Activated CD4-positive, alpha-beta T cell treated with anti-CD3 and anti-CD28 coated beads, Interleukin-2, amount 10 ng/mL, durations not matched to agents 24 days and 14 days (primary cell): ENCODE measurements around the gene XPA. TPM values are rescaled to one million over a fixed set of nuclear protein-coding genes. Genes with fewer than 3 reads are reported as not detected.
"Not testable (repeated sequence)": the region's sequence is repeated elsewhere in the genome, so short reads cannot be mapped to it uniquely, and the experiment has no call there.

Experiments used
- DNase-seq: peaks from one replicate; pipeline ENCODE4 v3.0.0; 2022
- H3K27ac Mint-ChIP-seq: one replicate; pipeline ENCODE4 v1.8.0; 2022; ENCODE audit warnings: mild to moderate bottlenecking, mixed read lengths
- H3K27me3 Mint-ChIP-seq: one replicate; pipeline ENCODE4 v1.8.0; 2022; ENCODE audit warnings: mixed read lengths
- H3K36me3 Mint-ChIP-seq: one replicate; pipeline ENCODE4 v1.8.0; 2022; ENCODE audit warnings: low read depth, mild to moderate bottlenecking, mixed read lengths
- H3K4me1 Mint-ChIP-seq: one replicate; pipeline ENCODE4 v1.8.0; 2021; ENCODE audit warnings: mixed read lengths
- H3K4me3 Mint-ChIP-seq: one replicate; pipeline ENCODE4 v1.8.0; 2022; ENCODE audit warnings: mild to moderate bottlenecking, moderate library complexity, mixed read lengths
- H3K9me3 Mint-ChIP-seq: one replicate; pipeline ENCODE4 v1.8.0; 2021; ENCODE audit warnings: mixed read lengths
- intact Hi-C: fragments of 100-400 bp; cut with micrococcal nuclease; formaldehyde crosslinking; loops from one replicate; pipeline ENCODE4 v1.15.1; 2023
- total RNA-seq: library from RNA; stranded (reverse); gene quantifications from 2 replicates; pipeline ENCODE4 v1.2.3, GENCODE V29; 2022

XPA gene
- total RNA-seq, result 8.9 and 12.0 TPM in 2 replicates

DNA sequence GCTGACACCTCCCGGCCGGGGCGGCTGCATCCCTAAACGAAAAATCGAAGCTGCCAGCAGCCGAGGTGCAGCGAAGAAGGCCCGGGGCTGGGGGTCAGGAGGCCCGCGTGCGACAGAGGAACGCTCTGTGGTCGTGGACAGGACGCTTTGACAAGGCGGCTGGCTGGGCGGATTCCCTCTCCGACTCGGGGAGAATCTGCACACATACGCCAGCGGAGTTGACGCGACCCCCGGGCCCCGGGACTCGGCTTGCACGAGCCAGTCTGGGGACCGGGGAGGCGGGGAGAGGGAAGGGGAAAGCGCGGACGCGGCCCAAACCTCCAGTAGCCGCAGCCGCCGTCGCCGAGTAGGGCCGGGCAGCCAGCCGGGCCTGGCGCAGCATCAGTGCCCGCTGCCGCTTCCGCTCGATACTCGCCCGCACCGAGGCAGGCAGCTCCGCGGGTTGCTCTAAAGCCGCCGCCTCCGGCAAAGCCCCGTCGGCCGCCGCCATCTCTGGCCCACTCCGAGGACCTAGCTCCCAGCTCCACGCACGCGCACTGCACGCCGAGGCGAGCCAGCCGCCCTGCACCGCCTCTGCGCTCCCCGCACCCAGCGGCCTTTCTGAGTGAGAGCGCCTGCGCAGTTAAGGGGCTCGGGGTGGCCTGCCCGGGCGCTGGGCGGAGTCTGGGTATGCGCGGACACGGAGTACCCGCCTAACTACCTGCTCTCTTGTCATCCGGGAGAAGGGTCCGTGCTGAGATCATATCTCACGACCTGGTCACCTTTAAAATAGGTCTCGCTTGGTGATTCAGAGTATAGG, at the start of gene XPA:
Gene XPA, minus strand, starts transcription at position 538 of the 799 bp plus-strand sequence. Its CDS starts 48 bp downstream, at position 490.
- intact Hi-C loops, result loop anchor here (1.0 to 10.0 kb wide), 6 partner anchors 64 to 842 kb away; partner anchors contain the start of genes NCBP1, TBC1D2, TDRD7 and TRMO
- Mint-ChIP-seq H3K27me3 (no peaks in the 10 kb centered on the region), H3K4me1 (peaks cover 47% of the 10 kb centered on the region), H3K9me3 (no peaks in the 10 kb centered on the region), H3K36me3 (peaks cover 15% of the 10 kb centered on the region), H3K4me3 (peak within 1 kb of the TSS; percentile 91), H3K27ac (peak within 1 kb of the TSS; percentile 89)
- DNase-seq, result peak; percentile 99

DNA sequence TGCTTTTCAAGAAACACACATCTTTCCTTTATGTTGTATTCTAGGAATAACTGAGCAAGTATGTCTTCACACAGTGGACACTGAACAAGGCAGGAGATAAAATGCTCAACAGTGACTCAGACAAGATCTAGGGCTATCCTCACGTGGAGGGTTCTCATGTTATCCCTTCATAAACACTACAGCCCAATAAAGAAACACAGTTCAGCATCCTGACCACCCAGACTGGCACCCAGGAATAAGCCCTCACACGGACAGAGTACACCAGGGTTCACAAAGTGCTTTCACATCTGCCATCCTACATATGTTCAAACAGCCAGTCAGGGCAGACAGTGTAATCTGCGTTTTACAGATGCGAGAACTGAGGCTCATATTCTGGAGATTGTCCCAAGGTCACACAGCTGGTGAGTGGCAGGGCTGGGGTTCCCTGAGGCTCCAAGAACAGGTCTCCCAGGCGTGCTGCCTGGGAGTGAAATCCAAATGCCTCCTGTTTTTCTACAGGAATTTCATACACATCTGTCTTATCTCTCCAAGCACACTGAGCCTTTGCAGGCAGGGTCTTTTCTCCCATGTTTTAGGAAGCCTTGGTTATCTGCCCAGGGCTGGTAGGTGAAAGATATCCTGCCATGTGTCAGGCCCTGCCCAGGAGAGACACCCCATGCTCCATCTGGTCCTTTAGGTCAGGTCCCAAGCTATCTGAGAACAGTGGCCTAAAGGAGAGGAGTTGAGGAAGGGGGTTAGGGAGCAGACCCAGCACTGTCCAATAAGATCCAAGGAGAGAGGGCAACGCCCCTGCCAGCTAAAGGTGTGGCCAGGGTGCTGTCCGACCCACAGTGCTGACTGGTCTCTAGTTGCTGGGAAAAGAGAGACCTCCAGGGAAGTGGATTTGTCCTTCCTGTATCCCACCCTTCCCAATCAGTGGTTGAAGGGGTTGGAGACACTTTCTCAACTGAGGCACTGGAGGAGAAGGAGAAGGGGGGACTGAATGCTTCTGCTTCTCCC, 47.9 kb upstream of the XPA start:
- intact Hi-C loops, result no loop called here
- peaks cover 66% of the 10 kb centered on the region for H3K27me3 Mint-ChIP-seq
- no peaks in the 10 kb centered on the region for H3K9me3 Mint-ChIP-seq
- no peak overlapping the region for H3K4me3 Mint-ChIP-seq
- H3K27ac Mint-ChIP-seq, result no peak overlapping the region
- peaks cover 7% of the 10 kb centered on the region for H3K4me1 Mint-ChIP-seq
- no peak for DNase-seq
- no peaks in the 10 kb centered on the region for H3K36me3 Mint-ChIP-seq

DNA sequence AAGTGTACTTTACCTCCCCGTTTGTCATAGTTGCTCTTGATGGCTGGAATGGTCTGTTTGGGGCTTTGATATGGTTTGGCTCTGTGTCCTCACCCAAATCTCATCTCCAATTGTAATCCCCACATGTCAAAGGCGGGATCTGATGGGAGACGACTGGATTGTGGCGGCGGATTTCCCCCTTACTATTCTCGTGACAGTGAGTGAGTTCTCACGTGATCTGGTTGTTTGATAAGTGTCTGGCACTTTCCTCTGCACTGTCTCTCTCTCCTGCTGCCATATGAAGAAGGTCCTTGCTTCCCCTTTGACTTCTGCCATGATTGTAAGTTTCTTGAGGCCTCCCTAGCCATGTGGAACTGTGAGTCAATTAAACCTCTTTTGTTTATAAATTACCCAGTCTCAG, 46.9 kb upstream of the XPA start:
- H3K9me3 Mint-ChIP-seq, H3K27ac Mint-ChIP-seq, H3K4me3 Mint-ChIP-seq, intact Hi-C loops, H3K4me1 Mint-ChIP-seq, DNase-seq, H3K36me3 Mint-ChIP-seq: not testable (repeated sequence)
- peaks cover 70% of the 10 kb centered on the region for H3K27me3 Mint-ChIP-seq

DNA sequence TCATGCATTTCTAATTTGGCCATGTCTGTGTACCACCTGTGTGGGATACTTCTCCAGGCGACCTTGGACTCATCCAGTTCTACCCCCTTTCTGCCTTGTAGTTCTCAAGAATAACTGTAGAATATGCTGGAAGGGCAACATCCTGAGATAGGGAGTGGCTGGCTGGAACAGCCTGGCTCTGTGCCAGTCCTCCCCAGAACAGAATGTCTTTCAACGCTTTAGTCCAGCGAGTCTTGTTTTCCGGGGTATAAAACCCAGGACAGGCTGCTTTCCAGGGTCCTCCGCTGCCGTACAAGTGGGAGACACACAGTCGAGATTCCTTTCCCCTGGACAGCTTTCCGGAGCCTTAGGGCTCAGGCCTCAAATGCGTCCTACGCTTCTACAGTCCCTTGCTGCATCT, 45.4 kb upstream of the XPA start:
- Mint-ChIP-seq H3K4me1 (peaks cover 7% of the 10 kb centered on the region), H3K9me3 (no peaks in the 10 kb centered on the region), H3K27me3 (peaks cover 71% of the 10 kb centered on the region), H3K4me3 (no peak overlapping the region), H3K27ac (no peak overlapping the region), H3K36me3 (no peaks in the 10 kb centered on the region)
- DNase-seq, result no peak
- intact Hi-C loops, result no loop called here

DNA sequence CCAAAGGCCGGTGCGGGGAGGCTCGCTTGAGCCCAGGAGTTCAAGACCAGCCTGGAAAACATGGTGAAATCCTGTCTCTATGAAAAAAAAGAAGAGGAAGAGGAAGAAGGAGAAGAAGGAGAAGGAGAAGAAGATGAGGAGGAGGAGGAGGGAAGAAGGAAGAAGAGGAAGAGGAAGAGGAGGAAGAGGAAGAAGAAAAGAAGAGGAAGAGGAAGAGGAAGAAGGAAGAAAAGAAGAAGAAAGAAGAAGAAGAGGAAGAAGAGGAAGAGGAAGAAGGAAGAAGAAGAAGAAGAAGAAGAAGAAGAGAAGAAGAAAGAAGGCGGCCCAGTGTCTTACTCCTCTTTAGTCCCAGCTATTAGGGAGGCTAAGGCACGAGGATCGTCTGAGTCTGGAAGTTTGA, 44.8 kb upstream of the XPA start:
- Mint-ChIP-seq H3K4me3 (no peak overlapping the region), H3K36me3 (no peaks in the 10 kb centered on the region), H3K27ac (no peak overlapping the region), H3K4me1 (peaks cover 7% of the 10 kb centered on the region), H3K9me3 (no peaks in the 10 kb centered on the region), H3K27me3 (peaks cover 71% of the 10 kb centered on the region)
- intact Hi-C loops, result no loop called here
- no peak for DNase-seq

DNA sequence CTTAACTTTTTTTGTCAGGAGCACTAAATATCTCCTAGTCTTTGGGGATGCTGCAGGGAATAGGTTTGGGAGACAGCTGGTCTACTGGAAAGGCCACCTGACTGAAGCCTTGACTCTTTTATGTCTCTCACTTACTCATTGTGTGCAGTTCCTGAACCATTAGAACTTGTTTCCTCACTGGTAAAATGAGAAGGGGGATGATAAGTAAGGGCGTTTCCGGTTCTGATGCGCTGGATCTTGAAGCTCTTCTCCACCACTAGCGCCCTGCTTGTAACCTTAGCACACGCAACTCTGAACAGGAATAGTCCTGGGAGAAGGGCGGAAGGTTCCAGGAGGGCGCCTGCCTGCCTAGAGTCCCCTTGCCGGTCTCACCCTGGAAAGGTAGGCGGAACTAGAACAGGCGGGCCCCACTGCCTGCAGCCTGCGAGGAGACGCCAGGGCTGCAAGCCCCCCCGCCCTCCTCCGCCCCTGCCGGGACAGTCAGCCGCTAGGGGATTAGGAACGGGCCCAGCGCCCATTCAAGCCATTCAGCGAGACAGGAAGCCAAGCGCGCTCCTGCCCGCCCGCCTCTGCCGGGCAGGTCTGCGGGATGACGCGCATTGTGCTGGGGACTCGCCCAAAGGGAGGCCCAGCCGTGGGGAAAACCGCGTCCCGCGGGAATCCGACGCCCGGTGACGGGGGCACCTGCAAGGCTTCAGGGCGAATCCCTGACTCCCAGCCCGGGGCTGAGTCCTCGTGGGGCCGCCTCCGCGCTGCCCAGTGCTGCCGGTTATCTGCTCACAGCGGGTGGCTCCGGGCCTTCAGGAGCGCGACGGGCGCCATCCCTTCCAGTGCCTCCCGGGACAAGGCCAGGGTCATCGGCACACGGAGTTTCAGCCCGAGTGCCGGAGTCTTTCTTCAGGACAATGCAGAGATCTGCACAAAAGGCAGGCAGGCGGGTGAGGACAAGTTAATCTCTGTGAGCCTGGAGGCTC, 44.0 kb upstream of the XPA start:
- Mint-ChIP-seq H3K36me3 (no peaks in the 10 kb centered on the region), H3K9me3 (no peaks in the 10 kb centered on the region), H3K27ac (no peak overlapping the region), H3K4me1 (peaks cover 7% of the 10 kb centered on the region), H3K27me3 (peaks cover 67% of the 10 kb centered on the region), H3K4me3 (peak overlapping the region; percentile 66)
- intact Hi-C loops, result no loop called here
- peak; percentile 79 for DNase-seq

DNA sequence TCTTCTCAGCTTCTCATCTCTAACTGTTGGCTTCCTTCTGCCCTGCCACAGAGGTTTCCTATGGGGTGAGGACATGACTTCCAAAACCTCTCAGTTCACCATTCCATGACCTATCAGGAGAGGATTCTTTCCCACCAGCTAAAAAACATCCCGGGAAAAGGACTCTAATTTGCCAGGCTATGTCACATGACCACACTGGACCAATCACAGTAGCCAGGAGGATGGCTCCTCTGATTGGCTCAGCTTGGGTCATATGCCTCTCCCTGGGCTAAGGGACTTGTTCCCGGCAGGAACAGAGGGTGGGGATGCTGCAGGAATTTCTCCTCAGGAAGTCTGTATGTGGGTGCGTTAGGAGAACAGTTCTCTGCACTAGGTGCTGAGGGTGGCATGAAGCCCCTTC, 40.3 kb upstream of the XPA start:
- no peak for DNase-seq
- no peaks in the 10 kb centered on the region for H3K9me3 Mint-ChIP-seq
- no peak overlapping the region for H3K4me3 Mint-ChIP-seq
- peaks cover 7% of the 10 kb centered on the region for H3K4me1 Mint-ChIP-seq
- peaks cover 40% of the 10 kb centered on the region for H3K27me3 Mint-ChIP-seq
- H3K36me3 Mint-ChIP-seq, result no peaks in the 10 kb centered on the region
- no peak overlapping the region for H3K27ac Mint-ChIP-seq
- intact Hi-C loops, result no loop called here

DNA sequence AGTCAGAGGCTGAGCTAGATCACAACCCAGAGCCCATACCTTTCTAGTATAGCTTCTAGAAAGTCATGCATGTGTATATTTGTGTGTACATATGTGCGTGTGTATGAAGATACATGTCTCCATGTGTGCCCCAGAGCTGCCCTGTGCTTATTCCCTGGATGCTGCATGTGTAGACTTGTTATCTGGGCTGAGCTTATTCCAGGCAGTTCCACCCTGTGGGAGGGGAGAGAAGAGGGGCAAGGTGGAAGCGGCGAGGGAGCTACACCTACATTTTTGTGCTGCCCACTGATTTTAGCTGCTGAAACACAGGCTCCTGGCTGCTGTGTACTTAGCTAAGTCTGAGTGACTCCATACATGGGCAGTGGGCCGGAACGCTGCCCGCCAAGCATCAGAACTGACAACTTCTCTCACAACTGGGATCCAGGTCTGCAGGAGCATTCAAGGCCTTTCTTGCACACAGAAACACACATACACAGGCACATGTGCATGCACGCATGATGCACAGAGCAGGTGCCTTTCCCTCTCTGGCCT, 38.0 kb upstream of the XPA start:
- H3K9me3 Mint-ChIP-seq, result no peaks in the 10 kb centered on the region
- H3K27ac Mint-ChIP-seq, result no peak overlapping the region
- H3K36me3 Mint-ChIP-seq, result no peaks in the 10 kb centered on the region
- DNase-seq, result no peak
- intact Hi-C loops, result no loop called here
- H3K27me3 Mint-ChIP-seq, result peaks cover 26% of the 10 kb centered on the region
- H3K4me1 Mint-ChIP-seq, result no peaks in the 10 kb centered on the region
- H3K4me3 Mint-ChIP-seq, result no peak overlapping the region

DNA sequence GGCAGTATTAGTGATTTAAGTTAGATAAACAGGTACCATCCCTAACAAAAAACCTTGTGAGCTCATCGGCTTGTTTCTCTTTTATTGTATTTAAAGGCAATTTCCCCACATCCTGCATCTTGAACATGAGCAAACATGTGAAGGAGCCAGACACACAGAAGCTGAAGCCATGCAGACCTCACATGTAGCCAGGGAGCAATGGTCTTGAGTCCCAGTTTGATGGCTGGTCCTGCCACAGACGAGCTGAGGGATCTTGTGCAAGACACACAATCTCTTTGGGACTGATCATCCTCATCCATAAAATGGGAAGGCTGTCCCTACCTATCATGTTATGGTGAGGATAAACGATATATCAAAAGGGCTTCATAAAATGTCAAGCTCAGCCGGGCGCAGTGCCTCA, 29.6 kb upstream of the XPA start:
- Mint-ChIP-seq H3K4me1 (no peaks in the 10 kb centered on the region), H3K9me3 (no peaks in the 10 kb centered on the region), H3K4me3 (no peak overlapping the region), H3K27ac (no peak overlapping the region), H3K27me3 (peaks cover 30% of the 10 kb centered on the region), H3K36me3 (no peaks in the 10 kb centered on the region)
- intact Hi-C loops, result no loop called here
- DNase-seq, result no peak

DNA sequence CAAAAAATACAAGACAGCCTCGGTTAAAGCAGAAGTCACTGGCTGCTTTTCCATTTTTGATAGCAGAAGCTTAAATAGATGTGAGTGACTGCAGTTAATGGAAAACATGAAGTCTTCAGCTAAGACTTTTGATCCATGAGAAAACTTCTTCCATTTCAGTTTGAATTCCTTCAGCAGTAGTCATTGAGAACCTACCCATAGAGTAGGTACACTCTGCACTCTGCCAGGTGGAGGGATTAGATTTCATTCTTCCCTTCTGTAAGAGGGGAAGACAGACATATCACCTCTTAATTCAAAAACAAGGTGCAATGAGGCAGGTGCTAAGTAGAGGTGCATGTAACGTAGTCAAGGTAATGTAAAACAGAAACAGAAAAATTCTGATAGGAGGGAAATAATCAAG, 26.7 kb upstream of the XPA start:
- Mint-ChIP-seq H3K4me3 (no peak overlapping the region), H3K27me3 (peaks cover 41% of the 10 kb centered on the region), H3K27ac (no peak overlapping the region), H3K9me3 (peaks cover 12% of the 10 kb centered on the region), H3K36me3 (peaks cover 1% of the 10 kb centered on the region), H3K4me1 (no peaks in the 10 kb centered on the region)
- intact Hi-C loops, result no loop called here
- no peak for DNase-seq

DNA sequence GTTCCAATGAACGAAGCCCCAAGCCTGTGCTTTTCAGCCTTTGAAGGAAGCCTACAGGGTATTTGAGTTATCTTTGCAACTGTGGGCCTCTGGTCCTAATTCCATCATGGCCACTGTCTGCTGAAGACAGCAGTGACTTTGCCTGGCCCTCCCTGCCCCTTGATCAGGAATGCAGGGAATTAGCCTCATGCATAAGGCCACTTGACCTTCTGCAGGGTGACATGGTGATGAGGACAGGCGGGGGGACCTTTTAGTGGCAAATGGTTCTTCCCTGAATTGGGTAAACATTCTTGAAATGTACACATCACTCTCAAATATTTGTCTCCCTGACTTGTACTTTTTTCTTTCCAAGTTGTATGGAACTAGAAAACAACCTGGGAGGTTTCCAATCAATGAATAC, 25.2 kb upstream of the XPA start:
- intact Hi-C loops, result no loop called here
- peaks cover 39% of the 10 kb centered on the region for H3K27me3 Mint-ChIP-seq
- peaks cover under 1% of the 10 kb centered on the region for H3K4me1 Mint-ChIP-seq
- H3K9me3 Mint-ChIP-seq, result peaks cover 12% of the 10 kb centered on the region
- H3K36me3 Mint-ChIP-seq, result peaks cover 1% of the 10 kb centered on the region
- H3K4me3 Mint-ChIP-seq, result no peak overlapping the region
- DNase-seq, result no peak
- no peak overlapping the region for H3K27ac Mint-ChIP-seq

DNA sequence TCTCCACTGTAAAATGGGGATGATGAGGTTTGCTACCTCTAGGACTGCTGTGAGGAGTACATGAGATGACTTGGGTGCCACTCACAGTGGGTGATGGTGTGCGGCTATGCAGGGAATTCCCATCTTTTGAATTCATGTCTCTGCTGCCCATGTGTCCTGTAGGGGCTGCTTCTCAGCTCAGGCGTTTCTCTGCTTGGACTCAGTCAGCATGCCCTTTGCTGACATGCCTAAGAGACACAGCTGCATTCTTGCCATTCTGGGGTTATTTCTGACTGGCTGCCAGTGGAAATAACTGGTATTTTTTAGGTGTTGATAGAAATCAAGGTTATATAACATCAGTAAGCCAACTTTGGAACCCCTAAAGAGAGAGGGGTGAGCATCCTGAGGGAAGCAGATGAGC, 24.3 kb upstream of the XPA start:
- Mint-ChIP-seq H3K27ac (no peak overlapping the region), H3K36me3 (peaks cover 1% of the 10 kb centered on the region), H3K4me3 (no peak overlapping the region), H3K27me3 (peaks cover 41% of the 10 kb centered on the region), H3K9me3 (peaks cover 12% of the 10 kb centered on the region), H3K4me1 (peaks cover 2% of the 10 kb centered on the region)
- DNase-seq, result no peak
- intact Hi-C loops, result no loop called here

DNA sequence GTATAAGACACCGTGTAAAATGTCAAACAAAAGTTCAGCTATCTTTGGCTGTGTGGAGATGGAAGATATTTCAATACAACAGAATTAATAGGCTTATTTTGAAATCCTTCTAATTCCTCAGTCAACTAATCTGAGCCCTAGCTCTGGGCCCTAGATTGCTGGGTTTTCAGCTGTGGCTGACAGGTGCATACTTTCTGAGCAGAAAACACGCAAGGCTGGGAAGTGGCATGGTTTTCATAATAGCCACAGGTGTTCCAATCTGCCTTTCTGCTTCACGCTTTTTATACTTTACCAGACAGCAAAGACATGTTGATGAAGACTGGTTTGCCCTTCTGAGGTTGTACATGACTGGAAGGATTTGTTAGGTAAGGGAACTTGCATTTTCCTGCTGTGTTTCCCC, 20.7 kb upstream of the XPA start:
- intact Hi-C loops, result no loop called here
- Mint-ChIP-seq H3K36me3 (peaks cover 1% of the 10 kb centered on the region), H3K27me3 (peaks cover 28% of the 10 kb centered on the region), H3K4me1 (peaks cover 14% of the 10 kb centered on the region), H3K27ac (no peak overlapping the region), H3K9me3 (peaks cover 12% of the 10 kb centered on the region), H3K4me3 (no peak overlapping the region)
- no peak for DNase-seq
